ENCODE results near the gene MTG2. TPM values are rescaled to one million over a fixed set of nuclear protein-coding genes. Genes with fewer than 3 reads are reported as not detected.

The MTG2 gene
- total RNA-seq, 1 donor from 2014 or later = 14.9 TPM

DNA sequence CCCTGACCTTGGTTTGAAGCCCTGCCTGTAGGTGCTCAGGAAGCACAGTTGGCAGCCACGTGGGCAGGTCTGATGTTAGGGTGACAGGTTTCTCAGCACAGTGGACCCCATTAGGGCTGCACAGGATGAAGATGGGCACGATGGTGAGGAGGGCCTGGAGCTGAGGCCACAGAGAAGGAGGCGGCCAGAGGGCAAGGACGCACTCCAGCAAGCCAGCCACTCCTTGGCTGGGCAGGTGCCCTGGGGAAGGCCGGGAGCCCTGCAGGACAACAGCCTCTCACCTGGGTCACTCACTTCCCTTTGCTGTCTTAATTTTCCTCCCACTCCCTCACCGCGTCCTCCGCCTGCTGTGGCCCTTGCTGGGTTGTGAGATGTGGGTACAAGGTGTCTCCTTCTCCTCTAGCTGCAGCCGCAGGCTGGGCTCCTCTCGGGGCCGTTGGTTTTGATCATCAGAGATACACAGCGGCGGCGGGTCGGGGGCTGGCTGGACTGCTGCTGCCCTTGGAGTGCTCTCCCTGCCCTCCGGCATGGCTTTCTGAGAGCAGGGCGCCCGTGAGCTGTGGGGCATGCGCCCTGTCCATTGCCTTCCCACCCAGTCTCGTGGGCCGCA, 61.2 kb downstream of the MTG2 start:
- H3K4me3 ChIP-seq (ENCODE audit: low read depth, low read length) = no peak overlapping the region
- no peak for DNase-seq (ENCODE audit: low read depth)
- TF ChIP-seq, protein P1, sequence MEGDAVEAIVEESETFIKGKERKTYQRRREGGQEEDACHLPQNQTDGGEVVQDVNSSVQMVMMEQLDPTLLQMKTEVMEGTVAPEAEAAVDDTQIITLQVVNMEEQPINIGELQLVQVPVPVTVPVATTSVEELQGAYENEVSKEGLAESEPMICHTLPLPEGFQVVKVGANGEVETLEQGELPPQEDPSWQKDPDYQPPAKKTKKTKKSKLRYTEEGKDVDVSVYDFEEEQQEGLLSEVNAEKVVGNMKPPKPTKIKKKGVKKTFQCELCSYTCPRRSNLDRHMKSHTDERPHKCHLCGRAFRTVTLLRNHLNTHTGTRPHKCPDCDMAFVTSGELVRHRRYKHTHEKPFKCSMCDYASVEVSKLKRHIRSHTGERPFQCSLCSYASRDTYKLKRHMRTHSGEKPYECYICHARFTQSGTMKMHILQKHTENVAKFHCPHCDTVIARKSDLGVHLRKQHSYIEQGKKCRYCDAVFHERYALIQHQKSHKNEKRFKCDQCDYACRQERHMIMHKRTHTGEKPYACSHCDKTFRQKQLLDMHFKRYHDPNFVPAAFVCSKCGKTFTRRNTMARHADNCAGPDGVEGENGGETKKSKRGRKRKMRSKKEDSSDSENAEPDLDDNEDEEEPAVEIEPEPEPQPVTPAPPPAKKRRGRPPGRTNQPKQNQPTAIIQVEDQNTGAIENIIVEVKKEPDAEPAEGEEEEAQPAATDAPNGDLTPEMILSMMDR (conservative IDR thresholded peaks at IDR 0.05; ENCODE audit: low read depth, low read length) = no peak

DNA sequence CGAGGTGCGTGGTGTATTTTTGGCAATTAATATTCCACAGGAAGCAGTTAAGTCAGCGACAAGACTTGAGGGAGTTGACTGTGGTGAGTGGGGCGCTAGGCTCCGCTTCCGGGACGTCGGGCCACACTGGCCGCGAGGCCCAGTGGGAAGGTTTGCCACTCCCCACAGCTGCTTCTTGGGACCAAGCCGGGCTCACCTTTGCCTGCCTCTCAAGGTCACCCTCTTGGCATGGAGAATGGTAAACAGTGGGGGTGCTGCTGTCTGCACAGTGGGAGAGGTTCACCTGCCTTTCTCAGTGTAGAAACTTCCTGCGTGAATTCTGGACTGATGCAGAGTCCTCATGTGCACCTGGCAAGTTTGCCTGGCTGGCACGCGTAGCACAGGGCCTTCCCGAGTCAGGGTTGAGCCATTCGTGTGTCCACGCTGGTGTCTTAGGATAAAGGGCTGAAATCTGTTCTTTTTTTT, 61.8 kb downstream of the MTG2 start:
- DNase-seq (ENCODE audit: low read depth) = no peak
- TF ChIP-seq, protein P1 (conservative IDR thresholded peaks at IDR 0.05; ENCODE audit: low read depth, low read length) = no peak
- H3K4me3 ChIP-seq (ENCODE audit: low read depth, low read length) = no peak overlapping the region

DNA sequence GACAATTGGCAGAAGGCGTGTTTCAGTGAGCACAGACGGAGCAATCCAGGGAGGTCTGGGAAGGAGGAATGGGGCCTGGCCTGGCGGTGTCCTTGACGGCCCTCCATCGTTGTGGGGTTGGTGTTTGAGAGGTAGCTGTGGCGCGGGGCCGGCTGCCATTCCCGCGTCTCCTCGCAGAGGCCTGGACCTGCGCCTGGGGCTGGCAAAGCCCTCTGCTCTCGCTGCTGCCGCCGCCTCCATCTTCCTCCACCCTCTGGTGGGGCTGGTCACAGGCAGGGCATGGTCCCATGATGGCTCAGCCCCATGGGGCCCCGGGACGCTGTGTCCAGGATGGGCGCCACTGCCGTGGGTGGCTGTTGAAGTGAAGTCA, 63.1 kb downstream of the MTG2 start:
- TF ChIP-seq, protein P1 (conservative IDR thresholded peaks at IDR 0.05; ENCODE audit: low read depth, low read length) = no peak
- no peak for DNase-seq (ENCODE audit: low read depth)
- H3K4me3 ChIP-seq (ENCODE audit: low read depth, low read length) = no peak overlapping the region

DNA sequence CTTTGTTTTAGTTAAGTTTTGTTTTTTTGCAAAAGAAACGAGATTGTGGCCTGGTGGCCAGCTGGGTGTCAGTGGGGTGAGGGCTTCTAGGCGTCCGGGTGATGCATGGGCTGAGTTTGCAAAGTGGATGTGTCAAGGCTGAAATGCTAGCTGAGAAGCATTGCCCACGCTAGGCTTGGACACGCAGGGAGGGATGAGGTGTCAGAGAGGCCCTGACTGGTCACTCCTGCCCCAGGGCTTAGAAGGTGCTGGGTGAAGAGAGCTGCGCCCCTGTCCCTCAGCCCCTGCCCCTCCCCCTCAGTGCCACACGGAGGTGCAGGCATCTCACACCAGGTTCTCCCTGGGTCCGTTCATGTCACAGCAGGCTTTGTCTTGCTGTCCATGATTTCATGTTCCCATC, 63.6 kb downstream of the MTG2 start:
- no peak overlapping the region for H3K4me3 ChIP-seq (ENCODE audit: low read depth, low read length)
- TF ChIP-seq, protein P1 (conservative IDR thresholded peaks at IDR 0.05; ENCODE audit: low read depth, low read length) = no peak

DNA sequence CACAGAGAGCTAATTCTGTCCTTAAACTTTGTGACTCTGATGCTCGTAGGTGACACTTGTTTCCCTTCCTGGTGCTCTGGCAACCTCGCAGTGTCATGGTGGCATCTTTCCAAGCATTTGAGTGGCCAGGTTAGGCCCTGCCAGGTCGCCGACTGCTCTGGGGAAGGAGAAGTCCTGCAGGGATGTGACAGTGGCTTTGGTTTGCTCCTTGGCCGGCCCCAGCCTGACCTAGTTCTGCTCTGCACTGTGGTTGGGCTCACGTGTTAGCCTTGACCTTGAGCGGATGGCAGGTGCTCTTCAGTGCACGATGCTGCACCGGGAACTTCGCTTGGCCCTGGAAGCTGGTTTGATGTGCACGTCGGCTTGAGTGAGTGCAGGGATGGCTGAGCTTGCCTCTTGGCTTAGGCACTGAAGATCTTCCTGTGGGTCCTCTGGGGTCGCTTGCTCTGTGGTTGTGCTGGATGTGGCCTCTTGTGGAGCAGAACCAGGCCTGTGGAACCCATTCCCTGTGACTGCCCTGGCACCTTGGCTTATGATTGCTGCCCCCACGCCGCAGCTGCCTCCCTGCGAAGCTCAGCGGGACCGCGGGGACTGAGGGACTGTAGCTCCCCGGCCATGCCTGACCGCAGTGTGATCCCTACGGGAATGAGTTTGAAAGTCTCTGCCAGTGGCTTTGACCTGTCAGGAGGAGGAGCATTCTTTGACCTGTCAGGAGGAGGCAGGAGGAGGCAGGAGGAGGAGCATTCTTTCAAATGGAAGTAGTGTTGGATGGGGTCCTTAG, 64.2 kb downstream of the MTG2 start:
- DNase-seq (ENCODE audit: low read depth) = no peak
- TF ChIP-seq, protein P1 (conservative IDR thresholded peaks at IDR 0.05; ENCODE audit: low read depth, low read length) = no peak
- no peak overlapping the region for H3K4me3 ChIP-seq (ENCODE audit: low read depth, low read length)

More for the DNA sequence above, 63.6 kb downstream of the MTG2 start:
- DNase-seq (ENCODE audit: low read depth) = no peak

DNA sequence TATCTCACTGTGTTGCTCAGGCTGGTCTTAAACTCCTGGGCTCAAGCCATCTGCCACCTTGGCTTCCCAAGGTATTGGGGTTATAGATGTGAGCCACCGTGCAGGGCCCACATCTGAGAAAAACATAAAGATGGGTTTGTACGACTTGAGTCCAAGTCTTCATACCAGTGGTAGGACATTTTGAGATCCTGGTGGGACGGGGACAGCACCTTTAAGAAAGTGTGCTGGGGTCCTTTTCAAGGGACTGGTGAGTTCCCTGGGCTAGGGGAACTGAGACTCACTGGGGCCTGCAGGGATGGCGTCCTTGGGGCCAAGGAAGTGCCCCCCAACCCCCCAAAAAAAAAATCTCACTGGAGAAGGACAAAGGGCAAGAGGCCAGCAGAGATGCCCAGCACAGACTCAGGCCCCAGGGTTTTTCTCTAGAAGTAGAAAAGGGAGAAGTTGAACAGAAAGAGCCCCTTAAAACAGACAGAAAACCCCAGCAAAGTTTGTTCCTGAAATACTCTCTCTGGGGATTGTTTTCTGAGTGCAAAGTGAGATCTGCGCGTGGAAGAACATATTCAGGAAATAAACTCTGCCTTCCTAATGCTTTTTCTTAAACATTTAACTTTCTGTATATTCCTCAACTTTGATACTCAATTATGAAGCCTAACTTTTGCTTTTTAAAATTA, 66.2 kb downstream of the MTG2 start:
- no peak overlapping the region for H3K4me3 ChIP-seq (ENCODE audit: low read depth, low read length)
- TF ChIP-seq, protein P1 (conservative IDR thresholded peaks at IDR 0.05; ENCODE audit: low read depth, low read length) = no peak
- no peak for DNase-seq (ENCODE audit: low read depth)

Measured in epithelial cell of proximal tubule (primary cell).